ENCODE data around the gene CDK14. TPM values are rescaled to one million over a fixed set of nuclear protein-coding genes. Genes with fewer than 3 reads are reported as not detected.

CDK14 gene
- total and polyA plus RNA-seq, 10 of the 15 experiments (the other 5 are each of a cell fraction or from before 2014, with no cell fraction given) = 6.5 to 61.3 (median 24.2) TPM

DNA sequence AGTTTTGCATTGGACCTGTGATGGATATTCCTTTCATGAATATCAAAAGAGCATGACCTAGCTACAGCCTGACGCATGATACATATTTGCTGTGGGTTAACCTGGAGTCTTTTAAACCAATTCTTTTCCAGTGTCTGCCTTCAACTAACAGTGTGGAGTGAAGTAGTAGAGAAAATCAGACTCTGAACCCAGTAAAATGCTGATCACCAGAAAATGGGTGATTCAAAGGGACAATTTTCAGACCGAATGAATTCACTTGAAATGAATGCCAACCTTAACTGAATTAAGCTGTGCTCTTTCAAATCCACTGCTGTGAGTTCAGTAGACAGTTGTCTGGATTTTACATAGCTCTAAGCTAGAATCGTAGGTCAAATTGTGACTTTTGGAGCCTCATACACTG is 123.0 kb downstream of the CDK14 start (continued):
- no peak for TF ChIP-seq CHD2 (IDR thresholded peaks at IDR 0.05; ENCODE audit: borderline replicate concordance, low read depth, low read length)

DNA sequence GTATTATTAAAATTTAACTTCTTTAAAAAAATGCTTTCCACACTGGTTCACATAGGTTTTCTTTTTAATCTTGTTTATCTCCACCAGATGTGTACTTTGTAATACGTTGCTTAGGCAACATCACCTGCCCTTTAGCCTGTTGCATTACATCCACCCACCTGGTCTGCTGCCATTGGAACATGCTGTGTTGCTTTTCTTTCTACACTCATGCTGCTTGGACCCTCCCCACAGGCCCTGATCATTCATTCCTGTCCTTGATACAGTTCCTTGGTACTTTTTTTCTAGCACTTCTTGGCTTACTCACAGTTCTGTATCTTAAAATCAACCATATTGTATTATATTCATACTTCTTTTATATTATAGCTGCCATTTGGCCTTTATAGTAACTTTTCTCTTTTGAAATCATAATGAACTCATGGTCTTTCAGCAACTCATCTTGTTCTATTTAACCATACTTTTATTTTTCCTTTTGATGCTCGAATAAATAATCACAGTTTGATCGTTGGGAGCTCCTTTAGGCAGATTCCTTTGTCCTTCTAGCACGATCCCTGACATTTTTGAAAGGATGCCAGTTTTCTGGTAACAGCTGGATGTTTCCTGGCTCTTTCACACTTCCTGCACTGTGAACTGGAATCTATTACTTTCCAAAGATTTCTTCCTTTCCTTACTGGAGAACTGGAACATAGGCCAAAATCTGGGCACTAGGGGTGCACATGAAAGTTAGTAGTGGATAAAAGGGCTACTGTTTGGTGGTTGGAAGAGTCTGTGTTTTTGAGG is 125.1 kb downstream of the CDK14 start:
- H3K27me3 ChIP-seq (replicated peaks in 1 of 2; ENCODE audit: control insufficient read depth in 2 of 2, insufficient read depth in 2 of 2, low read length in 1 of 2) = no peaks in the 10 kb centered on the region
- peak; percentile 59 for ATAC-seq
- H3K79me2 ChIP-seq (ENCODE audit: control insufficient read depth, insufficient read depth, low read length) = peaks cover 23% of the 10 kb centered on the region
- 74% methylated on average over 4 of the region's 4 CpGs for WGBS (ENCODE audit: insufficient coverage, insufficient replicate concordance, low lambda C conversion rate, missing lambda C conversion rate)
- H3K9ac ChIP-seq (ENCODE audit: control insufficient read depth, insufficient read depth, low read length) = no peak overlapping the region
- intact Hi-C loops (cut with micrococcal nuclease; ENCODE audit: unreplicated experiment) = no loop called here
- TF ChIP-seq, protein P1, sequence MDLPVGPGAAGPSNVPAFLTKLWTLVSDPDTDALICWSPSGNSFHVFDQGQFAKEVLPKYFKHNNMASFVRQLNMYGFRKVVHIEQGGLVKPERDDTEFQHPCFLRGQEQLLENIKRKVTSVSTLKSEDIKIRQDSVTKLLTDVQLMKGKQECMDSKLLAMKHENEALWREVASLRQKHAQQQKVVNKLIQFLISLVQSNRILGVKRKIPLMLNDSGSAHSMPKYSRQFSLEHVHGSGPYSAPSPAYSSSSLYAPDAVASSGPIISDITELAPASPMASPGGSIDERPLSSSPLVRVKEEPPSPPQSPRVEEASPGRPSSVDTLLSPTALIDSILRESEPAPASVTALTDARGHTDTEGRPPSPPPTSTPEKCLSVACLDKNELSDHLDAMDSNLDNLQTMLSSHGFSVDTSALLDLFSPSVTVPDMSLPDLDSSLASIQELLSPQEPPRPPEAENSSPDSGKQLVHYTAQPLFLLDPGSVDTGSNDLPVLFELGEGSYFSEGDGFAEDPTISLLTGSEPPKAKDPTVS (IDR thresholded peaks at IDR 0.05; ENCODE audit: low read depth, low read length) = no peak
- TF ChIP-seq, protein P2, sequence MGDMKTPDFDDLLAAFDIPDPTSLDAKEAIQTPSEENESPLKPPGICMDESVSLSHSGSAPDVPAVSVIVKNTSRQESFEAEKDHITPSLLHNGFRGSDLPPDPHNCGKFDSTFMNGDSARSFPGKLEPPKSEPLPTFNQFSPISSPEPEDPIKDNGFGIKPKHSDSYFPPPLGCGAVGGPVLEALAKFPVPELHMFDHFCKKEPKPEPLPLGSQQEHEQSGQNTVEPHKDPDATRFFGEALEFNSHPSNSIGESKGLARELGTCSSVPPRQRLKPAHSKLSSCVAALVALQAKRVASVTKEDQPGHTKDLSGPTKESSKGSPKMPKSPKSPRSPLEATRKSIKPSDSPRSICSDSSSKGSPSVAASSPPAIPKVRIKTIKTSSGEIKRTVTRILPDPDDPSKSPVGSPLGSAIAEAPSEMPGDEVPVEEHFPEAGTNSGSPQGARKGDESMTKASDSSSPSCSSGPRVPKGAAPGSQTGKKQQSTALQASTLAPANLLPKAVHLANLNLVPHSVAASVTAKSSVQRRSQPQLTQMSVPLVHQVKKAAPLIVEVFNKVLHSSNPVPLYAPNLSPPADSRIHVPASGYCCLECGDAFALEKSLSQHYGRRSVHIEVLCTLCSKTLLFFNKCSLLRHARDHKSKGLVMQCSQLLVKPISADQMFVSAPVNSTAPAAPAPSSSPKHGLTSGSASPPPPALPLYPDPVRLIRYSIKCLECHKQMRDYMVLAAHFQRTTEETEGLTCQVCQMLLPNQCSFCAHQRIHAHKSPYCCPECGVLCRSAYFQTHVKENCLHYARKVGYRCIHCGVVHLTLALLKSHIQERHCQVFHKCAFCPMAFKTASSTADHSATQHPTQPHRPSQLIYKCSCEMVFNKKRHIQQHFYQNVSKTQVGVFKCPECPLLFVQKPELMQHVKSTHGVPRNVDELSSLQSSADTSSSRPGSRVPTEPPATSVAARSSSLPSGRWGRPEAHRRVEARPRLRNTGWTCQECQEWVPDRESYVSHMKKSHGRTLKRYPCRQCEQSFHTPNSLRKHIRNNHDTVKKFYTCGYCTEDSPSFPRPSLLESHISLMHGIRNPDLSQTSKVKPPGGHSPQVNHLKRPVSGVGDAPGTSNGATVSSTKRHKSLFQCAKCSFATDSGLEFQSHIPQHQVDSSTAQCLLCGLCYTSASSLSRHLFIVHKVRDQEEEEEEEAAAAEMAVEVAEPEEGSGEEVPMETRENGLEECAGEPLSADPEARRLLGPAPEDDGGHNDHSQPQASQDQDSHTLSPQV (IDR thresholded peaks at IDR 0.05) = no peak
- no peak for TF ChIP-seq PAX8 (IDR thresholded peaks at IDR 0.05)
- DNase-seq (ENCODE audit: low read depth, low spot score) = no peak
- peaks cover 4% of the 10 kb centered on the region for H3K4me1 ChIP-seq (ENCODE audit: control insufficient read depth, insufficient read depth, low read length)
- peaks cover 4% of the 10 kb centered on the region for H3K9me3 ChIP-seq (replicated peaks; ENCODE audit: control insufficient read depth, insufficient read depth, low read length)
- no TSS peak for BruUV-seq (replicated peaks)
- H3K4me2 ChIP-seq (ENCODE audit: control insufficient read depth, insufficient read depth) = no peak overlapping the region
- ChIA-PET SMC1A (ENCODE audit: uncharacterized antibody, unreplicated experiment) (interaction anchor here (0.9 to 10.5 kb wide), 6 partner anchors 9 to 22 kb away, joined by 3 to 181 read pairs (median 6); no protein-coding TSS in a partner anchor), CTCF (interaction anchor here (1.1 to 5.6 kb wide), 3 partner anchors 11 to 29 kb away, joined by 6 to 47 read pairs (median 6); no protein-coding TSS in a partner anchor), RAD21 (ENCODE audit: unreplicated experiment) (interaction anchor here (0.8 to 1.8 kb wide), 3 partner anchors 7 to 313 kb away, joined by 3 to 4 read pairs (median 3); no protein-coding TSS in a partner anchor), POLR2A (interaction anchor here (0.9 to 1.5 kb wide), 2 partner anchors 8 to 19 kb away, joined by 4 to 5 read pairs; no protein-coding TSS in a partner anchor)
- no peak overlapping the region for H3K4me3 ChIP-seq
- in situ Hi-C loops (cut with MboI) = no loop called here
- H3K36me3 ChIP-seq (ENCODE audit: control insufficient read depth in 2 of 2, insufficient read depth in 2 of 2, low read length in 1 of 2) = no peaks in the 10 kb centered on the region
- H3K27ac ChIP-seq (ENCODE audit: control insufficient read depth, insufficient read depth) = no peak overlapping the region
- H4K20me1 ChIP-seq (ENCODE audit: control insufficient read depth, insufficient read depth) = no peaks in the 10 kb centered on the region
- no peak for FAIRE-seq
- no peak overlapping the region for H2AFZ ChIP-seq (ENCODE audit: control insufficient read depth, low read depth, low read length)

Measured in GM12878 (cell line).